BJ (cell line): Measurements from ENCODE around the gene MNX1. TPM values are rescaled to one million over a fixed set of nuclear protein-coding genes. Genes with fewer than 3 reads are reported as not detected.

Experiments
- CTCF ChIA-PET: fragments of 350-600 bp; formaldehyde crosslinking; extraction: SDS; loops from one replicate; lab custom pipeline; 2021; ENCODE audit warnings: antibody characterized with exemption, inconsistent platforms; lab: Yijun Ruan, JAX
- POLR2A ChIA-PET: fragments of 300-600 bp; sonication (Branson Sonifier 250); formaldehyde crosslinking; extraction: SDS; loops from one replicate; lab custom pipeline; 2021; ENCODE audit warnings: antibody characterized with exemption; lab: Charles Lee
- DNase-seq: peaks from one replicate; pipeline ENCODE4 v3.0.0-alpha.2; 2011; ENCODE audit warnings: low read depth
- H3K27me3 ChIP-seq: 2 replicates; pipeline ENCODE4 v1.6.0; 2011; ENCODE audit warnings: low read length; ENCODE audit not compliant: control insufficient read depth, insufficient read depth
- H3K36me3 ChIP-seq: 2 replicates; pipeline ENCODE4 v1.5.1; 2011; ENCODE audit warnings: low read length; ENCODE audit not compliant: control insufficient read depth, insufficient read depth
- H3K4me3 ChIP-seq: 2 replicates; pipeline ENCODE4 v1.5.1; 2011; ENCODE audit warnings: low read depth, mild to moderate bottlenecking, control low read depth, low read length
- CTCF ChIP-seq: IDR thresholded peaks from 2 replicates; pipeline ENCODE4 v1.5.1; 2011; ENCODE audit warnings: low read depth, mild to moderate bottlenecking, control low read depth, inconsistent platforms, low read length, moderate library complexity; ENCODE audit not compliant: insufficient read depth
- polyA plus RNA-seq: library from polyadenylated mRNA; depleted of rRNA; stranded (reverse); fragments of >200 nt; gene quantifications from 2 replicates; pipeline ENCODE4 v1.2.3, GENCODE V29; 2011

Gene MNX1
- polyA plus RNA-seq, 1 experiment = not detected

DNA sequence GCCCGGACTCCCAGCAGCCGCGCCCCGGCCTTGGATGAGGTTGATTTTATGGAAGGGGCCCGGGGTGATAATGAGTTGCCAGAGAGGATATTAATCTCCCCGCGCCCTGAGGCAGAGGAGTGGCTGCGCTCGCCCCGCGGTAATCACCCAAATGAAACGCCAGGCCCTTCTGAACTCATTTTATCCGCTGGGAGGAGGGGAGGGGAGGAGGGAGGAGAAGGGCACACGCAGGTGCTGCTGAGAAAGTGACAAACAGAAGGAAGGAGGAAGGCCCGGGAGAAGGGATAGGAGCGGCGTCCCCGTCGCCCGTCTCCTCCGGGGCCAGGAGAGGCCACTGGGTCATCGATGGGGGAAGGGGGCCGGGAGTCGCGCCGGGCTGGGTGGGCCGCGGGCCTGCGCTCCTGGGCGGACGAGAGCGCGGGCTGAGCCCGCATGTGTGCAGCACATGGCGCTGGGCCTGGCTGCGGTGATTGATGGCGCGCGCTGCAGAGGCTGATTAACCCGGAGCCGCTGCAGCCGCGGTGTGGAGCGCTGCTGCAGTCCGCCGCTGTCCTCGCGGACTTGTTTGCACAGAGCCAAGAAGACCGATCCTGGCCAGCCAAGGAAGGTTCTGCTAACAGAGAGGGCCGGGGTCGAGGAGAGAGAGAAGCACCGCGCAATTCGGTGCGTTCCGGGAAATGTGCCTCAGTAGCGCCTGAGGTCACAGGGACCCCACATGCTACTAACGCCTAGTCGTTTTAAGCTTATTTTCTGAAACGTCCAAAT, 6.5 kb downstream of the MNX1 start:
- ChIA-PET POLR2A (no interaction called here), CTCF (no interaction called here)
- Histone ChIP-seq H3K4me3 (no peak overlapping the region), H3K27me3 (peaks cover 66% of the 10 kb centered on the region), H3K36me3 (no peaks in the 10 kb centered on the region)
- DNase-seq = no peak
- no peak for TF ChIP-seq CTCF

DNA sequence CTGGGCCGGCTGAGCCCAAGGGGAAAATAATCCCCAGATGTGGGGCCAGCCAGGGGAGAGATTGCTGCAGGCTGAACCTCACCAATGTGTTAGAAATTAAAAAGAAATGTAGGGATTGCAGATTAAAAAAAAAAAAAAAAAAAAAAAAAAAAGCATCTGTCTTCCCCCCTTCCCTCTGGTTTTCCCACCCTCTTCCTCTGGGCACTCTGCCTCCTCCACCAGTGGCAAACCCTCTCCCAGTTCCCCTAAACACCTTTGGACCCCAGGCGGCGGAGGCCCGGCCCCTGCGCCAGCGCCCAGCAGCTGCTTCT, 7.1 kb downstream of the MNX1 start:
- TF ChIP-seq CTCF = no peak
- no peaks in the 10 kb centered on the region for H3K36me3 ChIP-seq
- H3K4me3 ChIP-seq = no peak overlapping the region
- CTCF ChIA-PET = interaction anchor here (1.3 kb wide), 1 partner anchor 33 kb away, joined by 3 read pairs; no protein-coding TSS in a partner anchor
- DNase-seq = no peak
- POLR2A ChIA-PET = no interaction called here
- H3K27me3 ChIP-seq = peaks cover 66% of the 10 kb centered on the region

DNA sequence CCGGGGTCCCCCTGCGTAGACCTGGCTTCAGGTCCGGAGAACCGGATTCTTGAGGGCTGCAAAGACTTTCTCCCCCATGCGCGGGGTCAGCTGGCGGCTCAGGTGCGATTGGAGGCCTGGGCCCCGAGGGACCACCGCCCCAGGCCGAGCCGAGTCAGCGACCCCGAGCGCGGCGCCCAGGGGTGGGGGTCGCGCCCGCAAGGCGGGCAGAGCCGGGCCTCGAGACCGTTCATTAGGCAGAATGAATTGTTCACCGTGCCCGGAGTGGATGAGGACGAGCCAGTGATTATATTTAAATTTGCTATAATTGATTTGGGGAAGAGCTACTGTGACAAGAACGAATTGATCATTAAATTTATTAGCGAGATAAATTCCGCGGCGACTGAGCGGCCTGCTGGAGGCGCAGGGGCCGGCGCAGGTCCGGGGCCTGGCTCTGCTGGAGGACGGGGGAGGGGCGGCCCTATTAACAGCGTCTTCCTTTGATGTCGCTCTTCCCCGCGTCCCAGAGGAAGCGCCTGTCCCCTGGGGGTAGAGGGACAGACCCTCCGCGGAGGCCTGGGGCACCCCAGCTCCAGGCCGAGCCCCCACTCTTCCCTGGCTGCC, 7.5 kb downstream of the MNX1 start:
- Histone ChIP-seq H3K4me3 (no peak overlapping the region), H3K27me3 (peaks cover 62% of the 10 kb centered on the region), H3K36me3 (no peaks in the 10 kb centered on the region)
- DNase-seq = no peak
- ChIA-PET POLR2A (no interaction called here), CTCF (interaction anchor here (1.3 kb wide), 1 partner anchor 33 kb away, joined by 3 read pairs; no protein-coding TSS in a partner anchor)
- no peak for TF ChIP-seq CTCF

DNA sequence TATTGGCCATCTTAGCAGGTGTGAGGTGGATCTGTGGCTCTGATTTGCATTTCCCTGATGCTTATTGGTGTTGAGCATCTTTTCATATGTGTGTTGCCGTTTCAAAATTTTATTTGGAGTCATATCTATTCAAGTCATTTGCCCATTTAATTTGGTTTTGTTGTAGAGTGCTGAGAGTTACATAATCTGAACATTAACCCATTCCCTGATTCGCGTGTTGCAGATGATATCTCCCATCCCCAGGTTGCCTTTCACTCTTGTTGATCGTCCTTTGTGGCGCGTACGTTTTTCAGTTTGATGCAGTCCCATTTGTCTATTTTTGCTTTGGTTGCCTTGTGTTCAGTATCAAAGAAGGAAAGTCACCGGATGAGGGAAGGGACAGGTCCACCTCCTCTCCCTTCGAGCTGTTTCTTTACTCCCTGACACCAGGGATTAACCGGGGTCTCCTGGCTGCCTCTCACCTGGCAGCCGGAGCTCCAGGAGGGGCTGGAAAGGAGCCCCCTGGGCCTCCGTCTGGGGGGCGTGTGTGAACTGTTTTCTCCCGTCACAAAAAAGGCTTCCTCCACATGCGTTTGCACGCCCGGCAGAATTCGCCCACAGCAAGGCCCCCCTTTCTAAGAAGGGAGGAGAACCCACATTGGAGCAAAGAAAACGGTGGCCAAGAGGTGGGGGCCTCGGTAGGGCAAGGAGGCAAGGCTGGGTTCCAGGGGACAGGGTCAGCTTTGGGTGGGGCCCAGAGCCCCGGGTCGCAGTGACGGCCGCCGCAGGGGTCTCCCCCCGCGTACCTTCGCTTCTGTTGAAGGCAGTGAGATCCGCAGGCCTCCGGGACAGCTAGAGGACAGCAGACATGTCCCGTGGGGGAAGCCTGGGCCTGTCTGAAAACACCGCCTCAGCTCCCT, 8.3 kb downstream of the MNX1 start:
- no peaks in the 10 kb centered on the region for H3K36me3 ChIP-seq
- DNase-seq = no peak
- POLR2A ChIA-PET = no interaction called here
- CTCF ChIA-PET = interaction anchor here (1.3 kb wide), 1 partner anchor 32 kb away, joined by 3 read pairs; no protein-coding TSS in a partner anchor
- H3K27me3 ChIP-seq = peaks cover 59% of the 10 kb centered on the region
- TF ChIP-seq CTCF = no peak
- no peak overlapping the region for H3K4me3 ChIP-seq
